HG02610 (cell line): ENCODE results near the gene SLC38A8.

Source experiments
- ATAC-seq: cut with Tn5 transposase; IDR thresholded peaks from one replicate; pipeline ENCODE4 v1.9.1; 2021; ENCODE audit warnings: mild to moderate bottlenecking, moderate library complexity; ENCODE audit not compliant: unreplicated experiment

SLC38A8 gene

GRCh38 chr16:84033251-84034195 lies 9.1 kb downstream of the SLC38A8 start:
- ATAC-seq, result no peak

DNA sequence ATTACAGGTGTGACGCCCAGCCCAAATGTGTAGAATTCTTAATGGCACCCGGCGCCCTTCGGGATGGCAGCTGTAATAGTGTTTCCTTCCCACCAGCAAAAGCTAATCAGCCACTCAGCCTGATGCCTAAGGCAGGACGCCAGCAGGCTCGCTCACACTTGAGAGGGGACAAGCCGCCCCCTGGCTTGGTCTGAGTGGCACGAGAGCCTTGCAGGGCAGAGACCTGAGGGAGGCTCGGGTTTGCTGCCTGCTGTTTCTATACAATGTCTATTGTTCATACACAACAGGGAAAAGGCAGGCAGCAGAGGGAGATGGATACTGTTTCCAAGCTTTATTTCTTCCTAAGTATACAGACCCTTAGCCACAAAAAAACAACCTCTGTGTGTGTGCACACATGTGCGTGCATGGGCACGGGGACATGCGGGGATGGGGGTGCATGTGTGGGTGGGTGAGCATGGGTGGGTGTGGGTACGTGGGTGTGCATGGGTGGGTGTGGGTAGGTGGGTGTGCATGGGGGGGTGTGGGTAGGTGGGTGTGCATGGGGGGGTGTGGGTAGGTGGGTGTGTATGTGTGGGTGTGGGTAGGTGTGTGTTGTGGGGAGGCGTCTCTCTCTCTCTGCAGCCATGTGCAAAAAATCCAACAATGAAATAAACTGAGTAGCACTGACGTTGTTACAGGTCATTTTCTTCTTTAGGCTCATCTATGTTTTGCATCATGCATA lies 10.0 kb downstream of the SLC38A8 start:
- ATAC-seq, result no peak

DNA sequence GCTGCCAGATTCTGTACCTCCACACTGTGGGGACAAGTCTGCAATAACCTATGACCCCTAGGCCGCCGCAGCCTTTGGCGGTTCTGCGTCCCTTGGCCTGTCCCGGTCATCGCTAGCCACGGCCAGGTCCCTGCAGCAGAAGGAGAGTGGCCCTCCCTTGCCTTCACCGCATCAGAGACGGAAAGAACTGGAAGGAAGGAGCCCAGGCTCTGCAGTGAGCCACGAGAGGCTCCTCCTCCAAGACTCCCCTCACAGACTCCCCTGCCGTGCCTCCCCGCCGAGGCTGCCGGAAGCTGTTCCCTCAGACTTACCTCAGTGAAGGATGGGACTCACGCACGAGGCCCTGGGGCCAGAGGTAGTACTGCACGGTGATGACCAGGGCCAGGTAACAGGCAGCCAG lies 11.0 kb downstream of the SLC38A8 start:
- ATAC-seq, result no peak

GRCh38 chr16:84029297-84030047 lies 13.1 kb downstream of the SLC38A8 start:
- no peak for ATAC-seq

DNA sequence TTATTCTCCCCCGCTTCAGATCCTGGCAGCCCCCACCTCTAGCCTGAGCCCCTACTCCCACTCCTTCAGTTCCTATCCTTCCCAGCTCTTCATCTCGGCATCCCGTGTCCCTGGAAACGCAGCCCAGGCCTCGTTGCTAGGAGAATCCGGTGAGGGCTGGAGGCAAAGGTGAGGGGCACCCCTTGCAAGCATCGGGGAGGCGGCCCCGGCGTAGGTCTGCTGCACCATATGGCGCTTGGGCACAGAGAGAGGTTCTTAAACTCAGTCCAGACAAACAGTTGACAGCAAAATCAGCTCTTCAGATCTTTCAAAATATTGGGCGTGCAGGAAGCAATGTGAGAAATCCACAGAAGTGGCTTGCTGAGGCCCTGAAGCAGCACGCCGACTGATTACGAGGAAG lies 15.0 kb downstream of the SLC38A8 start:
- ATAC-seq, result no peak

DNA sequence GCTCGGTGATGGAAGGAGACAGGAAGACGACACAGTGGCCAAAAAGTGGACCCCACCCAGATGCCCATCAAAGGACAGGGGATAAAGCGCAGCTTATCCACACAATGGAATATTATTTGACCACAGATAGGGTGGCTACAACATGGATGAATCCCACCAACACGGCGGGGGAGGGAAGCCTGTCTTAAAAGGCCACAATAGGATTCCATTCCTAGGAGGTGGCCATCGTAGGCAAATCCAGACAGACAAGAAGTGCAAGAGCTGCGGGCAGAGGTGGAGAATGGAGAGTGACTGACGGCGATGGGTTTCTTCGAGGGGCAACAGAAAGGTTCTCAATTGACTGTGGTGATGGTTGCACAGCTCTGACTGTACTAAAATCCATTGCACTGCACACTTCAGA lies 16.0 kb downstream of the SLC38A8 start:
- no peak for ATAC-seq

GRCh38 chr16:84024854-84025253 lies 17.7 kb downstream of the SLC38A8 start:
- no peak for ATAC-seq

GRCh38 chr16:84022644-84023043 lies 20.0 kb downstream of the SLC38A8 start:
- no peak for ATAC-seq

DNA sequence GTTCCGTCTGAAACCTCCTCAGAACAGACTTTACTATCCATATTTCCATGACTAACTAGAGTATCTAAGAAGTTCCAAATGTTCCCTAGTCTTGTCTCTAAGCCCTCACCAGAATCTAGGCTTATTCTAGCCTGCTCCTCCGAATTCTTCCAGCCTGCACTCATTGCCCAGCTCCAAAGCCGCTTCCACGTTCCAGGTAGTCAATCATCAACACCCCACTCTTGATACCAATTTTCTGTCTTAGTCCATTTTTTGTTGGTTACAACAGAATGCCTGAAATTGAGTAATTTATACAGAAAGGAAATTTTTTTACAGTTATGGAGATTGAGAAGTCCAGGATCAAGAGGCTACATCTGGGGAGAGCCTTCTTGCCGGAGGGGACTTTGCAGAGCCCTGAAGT lies 21.1 kb downstream of the SLC38A8 start:
- ATAC-seq, result no peak

- ATAC-seq, result no peak
Measured at GRCh38 chr16:84020353-84020752, 22.2 kb downstream of the SLC38A8 start.

GRCh38 chr16:84018710-84019109 lies 23.9 kb downstream of the SLC38A8 start:
- ATAC-seq, result no peak

- no peak for ATAC-seq
Measured at GRCh38 chr16:84016477-84016876, 26.1 kb downstream of the SLC38A8 start.

DNA sequence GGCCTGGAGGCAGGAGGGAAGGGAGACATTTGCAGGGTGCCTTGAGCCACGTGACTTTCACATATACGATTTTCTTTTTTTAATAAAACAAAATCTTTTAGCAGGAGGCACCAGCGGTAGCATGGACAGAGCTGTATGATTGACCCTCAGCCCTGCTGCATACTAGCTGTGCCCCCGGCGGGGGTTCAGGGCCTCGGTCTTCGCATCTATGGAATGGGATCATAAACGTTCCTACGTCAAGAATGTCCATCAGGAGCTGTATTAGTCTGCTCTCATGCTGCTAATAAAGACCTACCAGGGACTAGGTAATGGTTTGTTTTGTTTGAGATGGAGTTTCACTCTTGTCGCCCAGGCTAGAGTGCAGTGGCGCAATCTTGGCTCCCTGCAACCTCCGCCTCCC lies 27.2 kb downstream of the SLC38A8 start:
- no peak for ATAC-seq

DNA sequence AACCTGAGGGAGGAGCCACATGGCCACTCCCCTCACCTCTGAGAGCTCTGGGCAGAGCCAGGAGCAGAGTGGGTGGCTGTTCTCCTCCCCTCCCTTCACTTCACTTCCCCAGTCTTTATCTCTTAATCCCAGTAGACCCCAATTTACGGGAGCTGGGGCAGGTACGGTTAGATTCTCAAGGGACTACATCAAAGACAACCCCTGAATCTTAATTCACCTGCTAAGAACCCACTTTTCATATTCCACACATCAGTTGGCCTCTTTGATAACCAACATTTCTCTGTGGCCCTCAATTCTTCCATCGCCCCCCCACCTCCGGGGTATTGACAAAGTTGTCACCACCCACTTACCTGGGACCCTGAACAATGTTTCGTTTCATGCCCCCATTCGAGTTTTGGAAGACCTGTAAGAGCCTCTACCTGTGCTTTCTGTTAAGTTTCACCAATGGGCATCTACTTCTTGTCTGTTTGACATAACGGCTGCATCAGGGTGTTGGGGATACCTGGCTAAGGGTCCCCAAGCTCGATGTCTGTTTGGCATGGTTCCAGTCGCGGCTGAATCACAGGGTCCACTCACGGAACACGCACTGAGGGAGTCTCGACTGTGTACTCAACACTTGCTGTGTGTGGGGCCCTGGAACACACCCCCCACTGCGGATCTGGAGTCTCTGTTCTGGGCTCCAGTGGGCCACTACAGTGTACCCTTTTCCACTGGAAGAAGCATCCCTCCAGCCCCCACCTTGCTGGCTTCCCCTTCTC lies 27.8 kb downstream of the SLC38A8 start:
- no peak for ATAC-seq

- ATAC-seq, result no peak
Measured at GRCh38 chr16:84013787-84014569, 28.6 kb downstream of the SLC38A8 start.

- no peak for ATAC-seq
Measured at GRCh38 chr16:84009282-84009681, 33.3 kb downstream of the SLC38A8 start.

- no peak for ATAC-seq
Measured at GRCh38 chr16:84007965-84008364, 34.6 kb downstream of the SLC38A8 start.

DNA sequence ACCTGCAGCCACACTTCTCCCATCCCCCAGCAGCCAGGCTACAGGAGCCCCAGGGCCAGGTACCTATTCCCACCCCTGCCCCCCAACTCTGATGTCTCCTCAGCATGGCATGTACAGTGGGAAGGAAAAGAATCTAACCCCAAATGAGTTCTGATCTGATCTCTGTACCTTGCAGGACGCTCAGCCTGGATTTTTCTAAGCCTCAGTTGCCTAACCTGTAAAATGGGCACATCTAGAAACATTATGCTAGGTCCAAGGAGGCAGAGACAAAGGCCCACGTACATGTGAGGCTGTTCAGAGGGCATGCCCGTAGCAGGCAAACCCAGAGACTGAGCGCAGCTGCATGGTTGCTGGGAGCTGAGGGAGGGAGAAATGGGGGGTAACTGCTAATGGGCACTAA lies 35.1 kb downstream of the SLC38A8 start:
- ATAC-seq, result no peak

DNA sequence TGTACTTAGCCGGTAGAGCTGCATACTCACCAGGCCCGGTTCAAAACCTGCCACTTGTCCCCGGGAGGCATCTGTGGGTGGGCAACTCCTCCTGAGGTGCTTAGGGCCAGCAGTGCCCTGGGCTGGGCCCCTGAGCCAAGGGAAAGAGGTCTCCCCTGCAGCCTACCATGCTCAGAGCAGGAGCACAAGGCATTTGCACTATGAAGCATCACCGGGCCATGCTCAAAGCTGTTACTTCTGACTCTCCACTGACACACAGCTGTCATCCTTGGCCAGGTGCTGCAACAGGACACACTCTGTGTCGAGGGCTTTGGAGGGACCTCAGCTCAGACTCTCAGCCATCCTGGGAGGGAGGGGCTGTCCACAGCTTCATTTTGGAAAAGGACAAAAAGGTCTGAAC lies 37.2 kb downstream of the SLC38A8 start:
- ATAC-seq, result no peak

DNA sequence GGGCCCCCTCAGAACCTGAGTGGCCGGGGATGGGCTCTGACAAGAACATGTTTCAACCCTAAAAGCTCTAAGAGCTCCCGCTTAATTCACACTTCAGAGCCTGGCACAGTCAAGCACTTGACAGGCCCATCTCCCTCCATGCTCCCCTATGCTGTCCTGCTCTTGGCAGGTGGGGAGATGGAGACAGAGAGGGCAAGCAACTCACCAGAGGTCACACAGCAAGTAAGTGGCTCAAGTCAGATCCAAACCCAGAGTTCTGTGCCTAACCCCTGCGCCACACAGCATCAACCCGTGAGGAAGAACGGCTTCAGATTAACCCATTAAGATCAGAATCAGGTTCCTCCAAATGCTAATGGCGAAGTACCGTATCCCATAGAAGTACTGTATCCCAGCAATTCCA lies 38.2 kb downstream of the SLC38A8 start:
- ATAC-seq, result no peak
